Measurements from ENCODE around the gene CDYL.

GRCh38 chr6:4774296-4774695, 1.9 kb upstream of the CDYL start:
- TF ChIP-seq POLR2A (IDR thresholded peaks at IDR 0.05) (no peak), POLR2AphosphoS5 (IDR thresholded peaks at IDR 0.05; ENCODE audit: insufficient read depth in 1 of 2, low read depth in 1 of 2) (no peak)
